GM12864 (cell line): ENCODE measurements around the gene SLC22A25.
"Not testable (repeated sequence)": the region's sequence is repeated elsewhere in the genome, so short reads cannot be mapped to it uniquely, and the experiment has no call there.

Experiments used
- DNase-seq: peaks from one replicate; pipeline ENCODE4 v3.0.0-alpha.2; 2011; ENCODE audit warnings: low read depth
- H3K4me3 ChIP-seq: 2 replicates; pipeline ENCODE4 v1.5.1; 2011; ENCODE audit warnings: mild to moderate bottlenecking, low read depth, low read length, control low read depth
- CTCF ChIP-seq: IDR thresholded peaks from 2 replicates; pipeline ENCODE4 v1.5.1; 2011; ENCODE audit warnings: low read depth, mild to moderate bottlenecking, moderate library complexity, low read length, control low read depth, inconsistent platforms; ENCODE audit errors: missing control alignments

SLC22A25 gene

GRCh38 chr11:63244862-63245261, 1.5 kb upstream of the SLC22A25 start:
- DNase-seq = no peak
- TF ChIP-seq CTCF = no peak
- H3K4me3 ChIP-seq = no peak overlapping the region

GRCh38 chr11:63242089-63242781, 1.2 kb downstream of the SLC22A25 start:
- TF ChIP-seq CTCF = no peak
- no peak for DNase-seq
- H3K4me3 ChIP-seq = no peak overlapping the region

GRCh38 chr11:63240791-63241379, 2.5 kb downstream of the SLC22A25 start:
- H3K4me3 ChIP-seq = no peak overlapping the region
- no peak for TF ChIP-seq CTCF
- DNase-seq = no peak

GRCh38 chr11:63240098-63240497, 3.3 kb downstream of the SLC22A25 start:
- DNase-seq = no peak
- TF ChIP-seq CTCF = no peak
- H3K4me3 ChIP-seq = no peak overlapping the region

- no peak overlapping the region for H3K4me3 ChIP-seq
- no peak for TF ChIP-seq CTCF
- no peak for DNase-seq
Measured at GRCh38 chr11:63239254-63239653, 4.1 kb downstream of the SLC22A25 start.

GRCh38 chr11:63237413-63237812, 6.0 kb downstream of the SLC22A25 start:
- TF ChIP-seq CTCF = no peak
- no peak overlapping the region for H3K4me3 ChIP-seq
- DNase-seq = no peak

GRCh38 chr11:63235471-63236461, 7.6 kb downstream of the SLC22A25 start:
- not testable (repeated sequence) for H3K4me3 ChIP-seq, DNase-seq
